ENCODE measurements around the gene RPEL1.
"Not testable (repeated sequence)": the region's sequence is repeated elsewhere in the genome, so short reads cannot be mapped to it uniquely, and the experiment has no call there.

- not testable (repeated sequence) for TF ChIP-seq CTCF (IDR thresholded peaks at IDR 0.05; ENCODE audit: poor library complexity); EZH2 (IDR thresholded peaks at IDR 0.05; ENCODE audit: borderline replicate concordance); EZH2phosphoT487 (IDR thresholded peaks at IDR 0.05; ENCODE audit: low read depth, severe bottlenecking, unreplicated experiment)
These were observed 38.0 kb upstream of the RPEL1 start for GRCh38 chr10:103207643-103208042.
